ENCODE data around the gene MYO7A.

The MYO7A gene

GRCh38 chr11:77149716-77150392 is 21.8 kb downstream of the MYO7A start:
- no peak for TF ChIP-seq CTCF (IDR thresholded peaks at IDR 0.05; ENCODE audit: extremely low read depth, missing control alignments)
- no peak for DNase-seq (ENCODE audit: low spot score)

- TF ChIP-seq CTCF (IDR thresholded peaks at IDR 0.05; ENCODE audit: extremely low read depth, missing control alignments) = no peak
- DNase-seq (ENCODE audit: low spot score) = no peak
Observed at GRCh38 chr11:77150836-77151235, 22.8 kb downstream of the MYO7A start.

DNA sequence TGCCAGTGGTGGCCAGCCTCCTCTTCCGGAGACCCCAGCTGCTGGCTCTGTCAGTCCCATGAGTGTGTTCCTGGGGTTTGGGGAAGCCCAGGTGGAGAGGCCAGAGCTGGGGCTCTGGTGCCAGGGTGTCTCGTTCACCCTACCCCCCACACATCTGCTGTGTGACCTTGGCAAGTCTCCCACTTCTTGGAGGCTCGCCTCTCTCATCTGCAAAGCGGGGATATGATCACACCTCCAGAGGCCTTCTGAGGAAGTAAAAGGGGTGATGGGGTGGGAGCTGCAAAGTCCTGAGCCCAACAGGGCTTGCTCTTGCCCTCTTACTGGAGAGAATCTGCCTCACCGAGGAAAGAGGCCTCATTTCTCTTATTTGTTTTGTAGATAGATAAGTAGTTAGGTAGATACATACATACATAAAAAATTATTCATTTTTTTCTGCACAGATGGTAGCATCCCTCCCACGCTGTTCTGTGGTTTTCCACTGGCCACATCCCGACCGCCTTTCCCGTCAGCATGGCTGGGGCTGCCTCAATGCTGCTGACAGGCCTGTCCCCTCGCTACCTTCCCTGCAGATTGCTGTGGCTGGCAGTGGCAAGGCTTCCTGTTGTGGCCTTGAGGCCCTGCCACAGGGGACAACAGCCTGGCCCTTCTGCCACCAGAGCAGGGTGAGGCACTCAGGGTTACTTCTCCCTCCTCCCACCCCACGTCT is 23.9 kb downstream of the MYO7A start:
- no peak for DNase-seq (ENCODE audit: low spot score)
- no peak for TF ChIP-seq CTCF (IDR thresholded peaks at IDR 0.05; ENCODE audit: extremely low read depth, missing control alignments)

- DNase-seq (ENCODE audit: low spot score) = no peak
- no peak for TF ChIP-seq CTCF (IDR thresholded peaks at IDR 0.05; ENCODE audit: extremely low read depth, missing control alignments)
Observed at GRCh38 chr11:77152846-77153245, 24.8 kb downstream of the MYO7A start.

DNA sequence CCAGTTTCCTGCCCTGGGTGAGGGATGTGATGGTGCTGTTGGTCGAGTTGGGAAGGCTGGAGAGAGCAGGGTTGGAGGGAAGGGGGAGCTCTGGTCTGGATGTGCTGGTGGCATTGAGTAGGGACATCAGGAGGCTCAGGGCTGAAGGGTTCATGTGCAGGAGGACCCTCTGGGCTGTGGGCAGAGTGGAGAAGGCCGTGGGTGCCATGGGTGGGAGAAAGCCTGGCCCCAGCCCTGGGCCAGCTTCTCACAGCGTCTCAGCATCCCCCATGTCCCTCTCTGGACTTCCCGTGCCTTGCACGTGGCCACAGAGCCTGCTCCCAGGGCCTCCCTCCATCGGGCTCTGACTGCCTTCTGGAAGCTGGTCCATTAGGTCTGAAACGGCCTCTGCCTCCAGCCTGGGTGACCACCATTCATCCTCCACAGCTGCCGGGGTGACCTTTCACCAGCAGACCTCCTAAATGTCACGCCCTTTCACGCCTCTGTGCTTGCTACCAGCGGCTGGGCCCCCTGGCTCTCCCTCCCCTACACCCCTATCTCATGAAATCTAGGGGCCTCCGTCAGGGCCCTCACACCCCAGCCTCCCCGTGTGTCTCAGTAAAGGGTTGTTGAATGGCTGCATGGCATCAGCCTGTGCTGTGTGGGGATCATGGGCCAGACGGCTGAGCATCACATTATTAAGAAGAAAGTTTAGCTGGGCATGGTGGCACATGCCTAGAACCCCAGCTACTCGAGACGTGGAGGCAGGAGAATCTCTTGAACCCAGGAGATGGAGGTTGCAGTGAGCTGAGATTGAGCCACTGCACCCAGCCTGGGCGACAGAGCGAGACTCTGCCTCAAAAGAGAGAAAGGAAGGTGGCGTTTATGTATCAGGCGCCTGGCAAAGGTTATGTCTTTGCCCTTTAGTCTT is 25.5 kb downstream of the MYO7A start:
- DNase-seq (ENCODE audit: low spot score) = no peak
- TF ChIP-seq CTCF (IDR thresholded peaks at IDR 0.05; ENCODE audit: extremely low read depth, missing control alignments) = no peak

DNA sequence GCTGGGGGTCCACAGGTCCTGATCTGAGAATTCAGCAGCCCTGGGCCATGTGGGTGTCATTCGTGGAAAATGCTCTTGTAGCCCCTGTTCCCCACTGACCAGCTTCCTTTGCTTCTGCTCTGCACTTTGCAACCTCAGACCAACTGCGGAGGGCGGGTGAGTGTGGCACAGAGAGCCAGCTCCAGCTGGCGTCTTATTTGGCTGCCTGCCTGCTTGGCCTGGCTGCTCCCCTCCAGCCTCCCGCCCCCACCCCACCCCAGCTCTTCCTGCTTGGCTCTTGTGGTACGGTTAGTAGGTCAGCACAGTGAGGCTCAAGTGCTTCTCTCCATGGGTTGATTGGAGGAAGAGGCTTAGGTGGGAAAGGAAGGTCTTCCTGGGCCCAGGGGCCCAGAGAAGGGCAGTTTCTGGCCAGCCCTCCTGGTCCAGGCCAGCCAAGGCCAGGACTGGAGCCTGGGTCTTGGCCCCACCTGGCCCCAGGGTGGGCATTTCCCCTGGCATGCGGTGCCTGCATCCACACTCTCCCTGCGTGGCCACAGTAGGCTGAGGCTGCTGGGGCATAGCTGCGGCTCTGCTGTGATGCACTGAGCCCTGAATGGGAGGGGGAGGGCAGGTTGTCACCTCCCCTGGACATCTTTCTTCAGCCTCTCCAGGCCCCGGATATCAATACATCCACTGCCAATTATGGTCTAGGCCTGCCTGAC is 26.5 kb downstream of the MYO7A start:
- no peak for TF ChIP-seq CTCF (IDR thresholded peaks at IDR 0.05; ENCODE audit: extremely low read depth, missing control alignments)

More for the DNA sequence above, 26.5 kb downstream of the MYO7A start:
- DNase-seq (ENCODE audit: low spot score) = no peak

All from GM20000 (cell line).